ENCODE data around the gene TRAPPC6A. TPM values are rescaled to one million over a fixed set of nuclear protein-coding genes. Genes with fewer than 3 reads are reported as not detected.
A peak's percentile ranks its signal among the peaks of the same experiment; 100 is the strongest.

TRAPPC6A gene
- total RNA-seq, 1 experiment from 2014 or later = 59.7 TPM

DNA sequence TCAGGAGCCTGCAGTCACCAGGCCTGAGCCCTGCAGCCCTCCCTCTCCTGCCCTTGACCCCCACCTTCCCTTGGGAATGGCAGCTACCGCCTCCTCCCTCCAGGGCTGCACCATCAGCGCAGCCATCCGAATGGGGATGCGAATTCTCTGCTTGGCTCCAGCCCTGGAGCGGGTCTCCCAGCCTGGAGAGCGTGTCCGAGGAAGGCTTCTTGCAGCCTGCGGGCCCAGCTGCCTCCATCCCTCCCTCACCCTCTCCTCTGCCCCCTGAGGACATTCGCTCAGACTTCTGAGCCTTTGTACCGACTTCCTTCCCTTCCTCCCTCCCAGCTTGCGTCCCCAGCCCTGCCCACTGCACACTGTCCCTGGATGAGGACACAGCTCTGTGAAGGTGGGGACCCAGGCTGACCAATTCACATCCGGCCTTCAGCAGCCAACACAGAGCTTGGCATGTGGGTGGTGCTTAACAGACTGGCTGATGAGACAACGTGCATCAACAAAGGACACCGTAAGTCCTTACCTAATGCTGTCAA lies 11.2 kb downstream of the TRAPPC6A start:
- Mint-ChIP-seq H3K4me3 (no peak overlapping the region), H3K9me3 (no peaks in the 10 kb centered on the region), H3K27ac (peak overlapping the region; percentile 83; the same call in 1 of the 2 replicates), H3K4me1 (peaks cover 9% of the 10 kb centered on the region), H3K36me3 (no peaks in the 10 kb centered on the region), H3K27me3 (ENCODE audit: low read depth) (no peaks in the 10 kb centered on the region; the same call in 1 of the 2 replicates)
- peak; percentile 23 for ATAC-seq
- DNase-seq (ENCODE audit: low spot score) = peak; percentile 42
- ChIA-PET CTCF (interaction anchor here (0.6 to 5.9 kb wide), 10 partner anchors 12 to 484 kb away, joined by 3 to 73 read pairs (median 4); partner anchors contain the start of genes BLOC1S3 and TRAPPC6A), POLR2A (no interaction called here)
- TF ChIP-seq ZNF423 (CRISPR knock-in tag; IDR thresholded peaks at IDR 0.05) (no peak), TP53 (CRISPR knock-in tag; IDR thresholded peaks at IDR 0.05) (no peak), ETV6 (CRISPR knock-in tag; IDR thresholded peaks at IDR 0.05) (no peak), ELF4 (CRISPR knock-in tag; IDR thresholded peaks at IDR 0.05; ENCODE audit: low read depth) (no peak), CBFB (CRISPR knock-in tag; IDR thresholded peaks at IDR 0.05; ENCODE audit: low read depth) (no peak), ATF2 (CRISPR knock-in tag; IDR thresholded peaks at IDR 0.05; ENCODE audit: borderline replicate concordance, low read depth) (no peak), GRHL2 (CRISPR knock-in tag; IDR thresholded peaks at IDR 0.05; ENCODE audit: insufficient replicate concordance, severe bottlenecking) (no peak), ZNF121 (CRISPR knock-in tag; IDR thresholded peaks at IDR 0.05) (no peak), ARID4B (CRISPR knock-in tag; IDR thresholded peaks at IDR 0.05; ENCODE audit: borderline replicate concordance) (no peak), MYBL2 (CRISPR knock-in tag; IDR thresholded peaks at IDR 0.05) (no peak), TCF7 (CRISPR knock-in tag; IDR thresholded peaks at IDR 0.05; ENCODE audit: low read depth) (no peak), MAX (CRISPR knock-in tag; IDR thresholded peaks at IDR 0.05) (no peak), NR3C1 (CRISPR knock-in tag; conservative IDR thresholded peaks at IDR 0.05; ENCODE audit: low read depth) (no peak), USF2 (CRISPR knock-in tag; IDR thresholded peaks at IDR 0.05) (no peak)
- TF ChIP-seq, protein P1, sequence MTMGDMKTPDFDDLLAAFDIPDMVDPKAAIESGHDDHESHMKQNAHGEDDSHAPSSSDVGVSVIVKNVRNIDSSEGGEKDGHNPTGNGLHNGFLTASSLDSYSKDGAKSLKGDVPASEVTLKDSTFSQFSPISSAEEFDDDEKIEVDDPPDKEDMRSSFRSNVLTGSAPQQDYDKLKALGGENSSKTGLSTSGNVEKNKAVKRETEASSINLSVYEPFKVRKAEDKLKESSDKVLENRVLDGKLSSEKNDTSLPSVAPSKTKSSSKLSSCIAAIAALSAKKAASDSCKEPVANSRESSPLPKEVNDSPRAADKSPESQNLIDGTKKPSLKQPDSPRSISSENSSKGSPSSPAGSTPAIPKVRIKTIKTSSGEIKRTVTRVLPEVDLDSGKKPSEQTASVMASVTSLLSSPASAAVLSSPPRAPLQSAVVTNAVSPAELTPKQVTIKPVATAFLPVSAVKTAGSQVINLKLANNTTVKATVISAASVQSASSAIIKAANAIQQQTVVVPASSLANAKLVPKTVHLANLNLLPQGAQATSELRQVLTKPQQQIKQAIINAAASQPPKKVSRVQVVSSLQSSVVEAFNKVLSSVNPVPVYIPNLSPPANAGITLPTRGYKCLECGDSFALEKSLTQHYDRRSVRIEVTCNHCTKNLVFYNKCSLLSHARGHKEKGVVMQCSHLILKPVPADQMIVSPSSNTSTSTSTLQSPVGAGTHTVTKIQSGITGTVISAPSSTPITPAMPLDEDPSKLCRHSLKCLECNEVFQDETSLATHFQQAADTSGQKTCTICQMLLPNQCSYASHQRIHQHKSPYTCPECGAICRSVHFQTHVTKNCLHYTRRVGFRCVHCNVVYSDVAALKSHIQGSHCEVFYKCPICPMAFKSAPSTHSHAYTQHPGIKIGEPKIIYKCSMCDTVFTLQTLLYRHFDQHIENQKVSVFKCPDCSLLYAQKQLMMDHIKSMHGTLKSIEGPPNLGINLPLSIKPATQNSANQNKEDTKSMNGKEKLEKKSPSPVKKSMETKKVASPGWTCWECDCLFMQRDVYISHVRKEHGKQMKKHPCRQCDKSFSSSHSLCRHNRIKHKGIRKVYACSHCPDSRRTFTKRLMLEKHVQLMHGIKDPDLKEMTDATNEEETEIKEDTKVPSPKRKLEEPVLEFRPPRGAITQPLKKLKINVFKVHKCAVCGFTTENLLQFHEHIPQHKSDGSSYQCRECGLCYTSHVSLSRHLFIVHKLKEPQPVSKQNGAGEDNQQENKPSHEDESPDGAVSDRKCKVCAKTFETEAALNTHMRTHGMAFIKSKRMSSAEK (CRISPR knock-in tag; IDR thresholded peaks at IDR 0.05; ENCODE audit: borderline replicate concordance) = no peak
